SKM-1 treated with dmso at 0.1 percent for 144 hours (cell line): ENCODE results near the gene MYO1A.
"Not testable (repeated sequence)": the region's sequence is repeated elsewhere in the genome, so short reads cannot be mapped to it uniquely, and the experiment has no call there.

Experiments used
- DNase-seq: peaks from one replicate; lab custom pipeline; 2025; ENCODE audit not compliant: unreplicated experiment; lab: John Stamatoyannopoulos, UW

The MYO1A gene

DNA sequence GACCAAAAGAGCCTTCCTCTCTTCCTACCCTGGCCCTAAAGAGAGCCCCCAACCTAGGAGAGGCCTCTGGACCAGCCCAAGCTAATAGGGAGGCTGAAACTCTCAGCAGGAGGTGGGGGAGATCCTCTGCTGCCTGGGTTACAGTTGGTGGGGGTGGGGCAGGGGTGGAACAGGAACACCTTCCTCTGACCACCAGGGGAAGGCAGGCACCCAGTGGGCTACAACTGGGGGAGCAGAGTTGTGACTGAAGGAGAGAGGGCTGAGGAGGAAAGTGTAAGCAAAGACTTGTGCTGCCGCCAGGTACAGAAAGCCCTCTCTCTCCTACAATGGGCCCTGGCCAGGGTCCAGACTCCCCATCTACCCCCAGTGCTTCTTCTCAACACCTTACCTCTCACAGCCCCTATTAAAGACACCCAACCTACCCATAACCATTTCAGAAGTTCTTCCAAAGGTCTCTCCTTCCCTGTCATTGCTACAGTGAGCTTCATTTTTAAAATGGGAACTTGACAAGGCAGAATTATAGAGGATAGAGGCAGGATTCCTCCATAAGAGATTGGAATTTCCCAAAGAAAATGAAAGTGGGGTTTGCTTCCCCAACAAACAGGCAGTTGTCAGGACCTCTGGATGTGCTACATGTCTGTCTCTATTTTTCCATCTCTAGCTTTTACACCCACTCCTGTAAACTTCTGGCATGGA lies 1.4 kb downstream of the MYO1A start:
- no peak for DNase-seq

DNA sequence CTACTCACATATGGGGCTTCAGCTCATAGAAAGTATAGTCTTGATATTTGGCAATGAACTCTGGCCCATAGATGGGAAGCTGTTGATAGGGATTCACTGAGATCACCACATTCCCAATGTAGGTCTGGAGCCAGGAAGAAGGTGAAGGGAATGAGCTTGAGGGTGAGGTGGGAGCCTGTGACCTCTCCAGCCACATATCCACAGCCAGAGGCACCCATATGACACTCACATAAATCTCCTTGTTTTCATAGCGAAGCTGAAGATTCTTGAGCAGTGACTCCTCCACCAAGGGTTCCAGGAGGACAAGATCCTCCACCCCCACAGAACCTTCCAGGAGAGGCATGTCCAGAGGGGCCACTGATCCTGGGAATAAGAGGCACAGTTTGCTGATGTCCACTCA lies 1.9 kb downstream of the MYO1A start:
- no peak for DNase-seq

DNA sequence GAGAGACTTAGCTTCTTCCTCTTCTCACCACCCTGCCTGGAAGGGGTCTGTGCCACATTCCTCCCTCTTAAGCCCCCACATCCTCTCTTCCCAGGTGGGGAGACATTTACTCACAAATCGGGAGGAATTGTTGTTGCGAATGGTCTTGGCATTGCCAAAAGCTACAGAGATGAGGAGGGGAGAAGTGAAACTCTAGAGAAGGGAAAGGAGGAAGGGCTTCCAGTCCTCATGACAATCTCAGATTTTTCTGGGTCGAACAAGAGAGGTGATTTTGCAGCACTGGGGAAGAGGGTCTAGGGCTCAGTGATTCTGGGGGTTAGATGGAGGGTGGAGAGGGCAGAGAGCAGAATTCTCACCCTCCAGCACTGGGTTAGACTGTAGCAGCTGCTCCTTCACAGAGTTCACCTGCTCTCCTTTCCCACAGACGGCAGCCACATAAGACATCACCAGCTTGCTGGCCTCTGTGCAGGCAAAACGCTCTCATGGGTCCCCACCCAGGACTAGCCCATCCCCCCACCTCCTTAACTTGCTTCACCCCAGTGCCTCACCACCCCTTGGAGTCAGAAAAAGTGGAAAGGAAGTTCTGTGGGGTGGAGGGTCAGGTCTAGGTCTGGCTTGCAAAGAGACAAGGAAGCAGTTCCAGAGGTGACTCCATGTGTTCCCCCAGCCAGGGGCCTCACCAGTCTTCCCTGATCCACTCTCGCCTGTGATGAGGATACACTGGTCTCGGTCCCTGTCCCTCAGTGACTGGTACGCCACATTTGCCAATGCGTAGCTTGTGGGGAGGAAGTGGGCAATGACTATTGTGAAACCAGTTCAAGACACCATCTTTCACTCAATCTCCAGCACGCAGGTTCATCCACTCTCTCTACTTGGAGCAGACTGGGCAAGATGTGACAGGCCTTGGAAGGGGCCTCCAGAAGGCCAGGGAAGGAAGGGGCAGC lies 2.7 kb downstream of the MYO1A start:
- DNase-seq, result peak; percentile 56

DNA sequence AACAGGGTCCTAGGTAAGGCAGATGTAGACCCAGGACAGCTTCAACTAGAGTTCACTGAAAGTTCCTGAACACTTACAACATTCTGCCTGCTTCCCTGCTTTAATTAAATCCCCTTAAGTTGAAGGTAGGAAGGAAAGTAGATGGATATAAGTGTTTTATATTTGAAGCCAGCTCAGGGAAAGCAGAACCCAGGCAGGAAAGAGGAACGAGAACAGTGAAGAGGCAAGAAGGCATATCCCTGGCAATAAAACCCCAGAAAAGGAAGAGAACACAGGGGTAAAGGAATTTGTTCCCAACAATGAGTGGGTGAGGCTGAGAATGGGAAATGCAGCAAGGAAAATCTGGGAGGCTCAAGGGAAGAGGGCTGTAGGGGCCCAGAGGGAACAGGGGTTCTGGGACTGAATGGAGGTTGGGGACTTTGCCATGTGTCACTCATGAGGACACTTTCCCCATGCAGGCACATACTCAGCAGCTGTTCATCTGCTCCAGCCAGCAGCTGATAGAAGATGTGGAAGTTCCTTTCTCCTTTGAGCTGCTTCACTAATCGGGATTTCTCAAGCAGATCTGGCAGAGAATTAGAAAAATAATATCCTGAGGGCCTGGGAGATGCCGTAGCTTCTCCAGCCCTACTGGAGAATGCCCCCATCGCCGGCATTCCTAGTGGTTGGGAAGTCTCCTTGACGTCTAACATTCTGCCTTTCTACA lies 3.7 kb downstream of the MYO1A start:
- no peak for DNase-seq

DNA sequence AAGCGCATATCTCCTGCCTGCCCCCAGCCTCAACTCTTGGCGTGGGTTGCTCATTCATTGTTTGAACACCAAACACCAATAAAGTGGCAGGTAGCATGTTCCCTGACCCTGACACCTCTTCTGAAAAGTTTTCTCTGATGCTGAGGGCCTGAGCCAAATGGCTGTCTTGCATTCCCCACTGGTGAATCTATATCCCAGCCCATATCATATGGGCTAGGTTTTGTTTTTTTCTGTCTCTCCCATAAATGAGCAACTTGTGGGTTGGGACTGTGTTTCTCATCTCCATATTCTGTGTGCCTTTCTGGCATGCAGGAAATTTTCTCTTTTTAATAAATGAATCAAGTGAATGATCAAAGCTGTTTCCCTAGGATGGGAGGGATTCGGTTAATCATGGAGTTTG lies 5.0 kb downstream of the MYO1A start:
- no peak for DNase-seq

DNA sequence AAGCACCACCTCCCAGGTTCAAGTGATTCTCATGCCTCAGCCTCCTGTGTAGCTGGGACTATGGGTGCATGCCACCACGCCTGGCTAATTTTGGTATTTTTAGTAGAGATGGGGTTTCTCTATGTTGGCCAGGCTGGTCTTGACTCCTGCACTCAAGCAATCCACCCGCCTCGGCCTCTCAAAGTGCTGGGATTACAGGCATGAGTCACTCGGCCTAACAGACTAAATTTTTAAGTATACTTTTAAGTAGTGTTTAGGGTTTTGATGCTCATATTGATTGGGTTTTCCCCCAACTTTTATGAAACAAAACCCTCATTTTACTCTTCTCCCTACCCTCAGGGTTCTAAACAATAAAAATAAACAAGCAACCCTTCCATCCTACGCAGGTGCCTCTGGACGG lies 5.5 kb downstream of the MYO1A start:
- no peak for DNase-seq

DNA sequence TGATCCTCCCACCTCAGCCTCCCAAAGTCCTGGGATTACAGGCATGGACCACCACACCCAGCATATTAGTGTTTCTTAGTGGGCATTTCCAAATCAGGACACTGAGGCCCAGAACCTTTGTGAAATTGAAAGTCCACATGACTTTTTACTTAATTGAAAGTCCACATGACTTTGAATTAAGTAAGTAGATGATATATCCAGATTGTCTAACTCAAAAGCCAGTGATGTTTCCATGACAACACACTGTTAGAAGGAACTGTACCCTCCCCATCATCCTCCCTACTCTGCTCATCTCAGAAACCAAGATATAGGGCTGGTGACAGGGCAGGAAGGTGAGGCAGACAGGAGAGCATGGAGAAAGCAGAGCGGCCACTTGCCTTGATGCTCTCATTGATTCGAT lies 7.2 kb downstream of the MYO1A start:
- no peak for DNase-seq

DNA sequence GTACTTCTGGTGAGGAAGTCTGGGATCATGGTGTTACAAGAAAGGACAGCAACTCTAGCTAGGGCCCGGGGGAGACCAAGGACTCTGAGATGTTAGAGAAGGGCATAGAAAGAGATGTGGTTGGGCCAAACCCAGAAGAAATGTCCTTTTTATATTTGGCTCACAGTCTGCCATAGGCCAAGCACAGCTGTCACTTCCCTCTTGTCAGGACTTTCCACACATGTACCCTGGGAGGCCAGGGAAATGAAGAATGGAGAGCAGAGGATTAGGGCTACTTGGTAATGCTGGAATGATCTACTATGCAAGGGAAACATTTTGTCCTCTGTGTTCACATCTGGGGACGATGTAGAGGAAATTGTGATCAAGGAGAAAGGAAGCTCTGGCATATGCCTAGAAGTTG lies 9.2 kb downstream of the MYO1A start:
- no peak for DNase-seq

DNA sequence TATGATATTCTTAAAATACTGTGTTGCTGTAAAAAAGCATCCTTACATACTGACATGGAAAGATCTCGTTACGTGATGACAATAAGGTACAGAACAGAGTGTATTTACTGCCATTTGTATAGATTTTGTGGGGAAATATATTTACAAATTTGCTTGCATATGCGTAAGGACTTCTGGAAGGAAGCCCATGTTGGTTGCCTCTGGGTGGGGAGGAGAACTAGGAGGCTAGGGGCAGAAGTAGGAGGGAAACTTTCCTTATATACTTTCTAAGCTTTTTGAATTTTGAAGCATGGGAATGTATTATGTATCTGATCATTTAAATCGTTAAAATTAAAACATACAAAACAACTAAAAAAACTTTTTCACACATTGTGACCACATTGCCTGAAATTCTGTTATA lies 9.7 kb downstream of the MYO1A start:
- DNase-seq, result no peak

DNA sequence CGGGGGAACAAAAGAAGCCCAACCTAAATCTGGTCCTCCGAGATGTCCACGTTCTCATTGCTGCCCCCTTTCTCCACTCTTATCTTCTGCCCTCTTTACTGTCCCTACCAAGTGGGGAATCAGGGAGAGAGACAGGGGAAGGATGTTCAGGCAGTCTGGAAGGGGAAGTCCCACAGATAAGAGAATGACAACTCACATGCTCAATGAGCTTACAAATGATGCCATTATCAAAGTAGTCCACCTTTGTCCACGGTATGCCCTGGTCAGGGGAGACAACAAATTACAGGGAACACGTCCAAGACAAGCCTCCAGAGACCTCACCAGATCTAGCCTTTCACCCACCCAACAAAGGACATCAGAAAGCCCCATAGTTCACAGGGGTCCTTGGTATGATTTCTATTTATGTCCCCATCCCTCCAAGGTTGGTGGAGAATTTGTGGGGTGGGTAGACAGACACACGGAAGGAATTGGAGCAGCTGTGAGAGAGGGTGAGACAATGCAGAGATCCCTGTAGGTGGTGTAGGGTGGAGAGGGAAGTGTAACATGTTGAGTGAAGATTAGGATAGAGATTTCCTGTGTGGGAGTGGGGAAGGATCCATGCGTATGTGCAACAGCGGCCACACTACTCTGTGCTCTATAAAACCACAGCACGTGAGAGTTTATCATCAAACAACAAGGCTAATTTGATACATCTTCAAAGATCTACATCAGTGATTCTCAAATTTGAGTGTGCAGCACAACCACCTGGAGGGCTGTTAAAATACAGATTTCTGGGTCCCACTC lies 10.7 kb downstream of the MYO1A start:
- DNase-seq, result no peak

DNA sequence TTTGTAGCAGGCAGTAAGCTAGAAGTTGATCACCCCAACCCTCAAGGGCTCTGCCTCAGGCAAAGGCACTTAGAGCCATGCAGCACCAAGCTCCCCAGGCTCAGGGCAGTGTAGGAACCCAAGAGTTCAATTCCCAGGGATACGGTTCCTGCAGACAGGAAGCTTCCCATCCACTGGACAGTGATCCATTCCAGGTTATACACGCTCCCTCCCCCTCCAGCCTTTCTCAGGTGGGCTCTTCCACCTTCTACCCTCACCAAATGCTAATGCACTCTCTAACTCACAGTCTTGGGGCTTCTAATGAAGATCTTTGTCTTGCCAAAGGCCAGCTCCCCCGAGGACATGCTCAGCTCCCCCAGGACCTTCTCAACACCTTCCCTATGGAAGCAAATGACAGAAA lies 12.7 kb downstream of the MYO1A start:
- DNase-seq, result no peak

DNA sequence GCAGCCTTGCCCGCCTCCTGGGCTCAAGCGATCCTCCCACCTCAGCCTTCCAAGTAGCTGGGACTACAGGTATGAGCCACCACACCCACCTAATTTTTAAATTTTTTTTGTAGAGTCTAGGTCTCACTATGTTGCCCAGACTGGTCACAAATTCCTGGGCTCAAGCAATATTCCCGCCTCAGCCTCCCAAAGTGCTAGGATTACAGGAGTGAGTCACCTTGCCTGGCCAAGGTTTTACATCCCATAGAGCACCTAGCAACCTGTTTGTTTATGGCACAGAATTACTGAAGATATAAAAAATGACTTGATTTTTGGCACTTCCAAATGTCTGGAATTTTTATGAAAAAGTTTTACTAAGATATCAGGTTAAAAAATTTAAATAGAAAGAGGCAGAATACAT lies 16.5 kb downstream of the MYO1A start:
- no peak for DNase-seq

DNA sequence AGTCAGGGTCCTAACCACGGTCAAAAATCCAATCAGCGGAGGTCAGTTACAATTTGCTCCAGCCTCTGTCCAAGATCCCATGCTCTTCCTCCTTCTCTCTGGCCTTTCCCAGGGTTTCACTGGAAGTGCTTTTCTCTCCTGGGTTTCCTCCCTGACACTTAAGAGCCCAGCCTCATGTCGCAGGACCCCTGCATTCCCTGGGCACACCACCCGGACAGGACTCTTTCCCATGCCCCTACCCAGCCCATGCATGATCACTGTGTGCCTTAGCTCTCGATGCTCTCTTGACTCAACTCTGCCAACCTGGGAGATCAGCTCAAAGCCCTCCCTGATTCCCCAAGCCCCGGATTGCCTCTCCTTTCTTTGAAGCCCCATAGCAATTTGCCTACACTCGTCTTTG lies 18.1 kb downstream of the MYO1A start:
- DNase-seq, result no peak

DNA sequence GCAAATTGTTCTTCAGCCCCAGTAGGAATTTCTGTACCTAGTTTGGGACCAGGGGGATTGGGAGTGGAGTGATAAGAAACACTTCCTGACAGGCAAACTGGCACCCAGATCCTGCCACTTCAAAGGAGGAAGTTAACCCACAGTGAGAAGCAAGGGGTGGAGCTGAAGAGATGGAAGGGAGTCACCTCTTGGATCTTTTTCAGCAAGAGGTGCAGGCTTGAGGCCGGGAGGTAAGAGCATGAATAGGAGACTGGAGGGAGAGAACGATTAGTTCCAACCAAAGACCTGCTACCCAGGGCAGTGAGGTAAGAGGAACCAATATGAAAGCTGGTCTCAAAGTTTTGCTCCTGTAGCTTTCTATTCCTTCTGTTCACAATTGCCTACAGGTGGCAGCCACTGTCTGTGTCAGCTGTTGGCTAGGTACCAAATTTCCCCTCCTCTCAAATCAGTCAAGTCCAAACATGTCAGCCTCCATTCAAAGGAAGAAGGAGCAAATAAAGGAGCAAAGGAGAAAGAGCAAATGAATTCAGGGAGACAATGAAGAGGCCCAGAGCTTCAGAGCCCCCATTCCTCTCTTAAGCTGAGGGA lies 18.7 kb downstream of the MYO1A start:
- no peak for DNase-seq

DNA sequence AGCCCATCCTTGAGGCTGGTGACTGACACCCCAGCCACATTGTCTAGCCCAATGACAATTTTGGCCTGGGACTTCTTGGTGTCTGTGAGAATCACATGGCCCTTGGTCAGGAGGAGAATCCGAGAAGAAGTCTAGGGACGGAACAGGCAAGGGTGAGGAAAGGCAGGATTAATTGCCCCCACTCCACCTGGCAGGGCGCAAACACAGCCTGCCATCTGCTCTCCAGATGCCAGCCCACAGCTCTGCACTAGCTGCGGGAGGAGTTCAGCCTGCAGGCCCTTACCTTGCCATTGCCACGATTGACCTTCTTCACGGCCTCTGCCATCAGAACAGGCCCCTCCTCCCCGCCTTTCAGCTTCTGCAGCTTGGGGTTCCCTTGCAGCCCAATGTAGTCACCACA lies 20.5 kb downstream of the MYO1A start:
- no peak for DNase-seq

DNA sequence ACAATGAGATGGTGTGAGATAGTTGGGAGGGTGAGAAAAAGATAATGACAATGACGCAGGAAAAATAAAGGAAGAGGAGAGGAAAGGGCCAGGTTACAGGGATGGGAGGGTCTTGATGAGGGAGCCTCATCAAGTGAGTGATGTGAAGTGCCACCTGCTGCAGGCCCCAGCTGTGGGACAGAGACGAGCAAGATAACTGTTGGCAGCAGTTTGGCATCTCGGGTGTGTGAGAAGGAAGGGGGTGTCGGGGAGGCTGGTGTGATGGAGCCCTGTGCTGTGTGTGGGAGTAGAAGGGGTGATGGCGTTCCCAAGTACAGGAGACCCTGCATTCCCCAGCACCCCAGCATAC lies 22.1 kb downstream of the MYO1A start:
- no peak for DNase-seq

DNA sequence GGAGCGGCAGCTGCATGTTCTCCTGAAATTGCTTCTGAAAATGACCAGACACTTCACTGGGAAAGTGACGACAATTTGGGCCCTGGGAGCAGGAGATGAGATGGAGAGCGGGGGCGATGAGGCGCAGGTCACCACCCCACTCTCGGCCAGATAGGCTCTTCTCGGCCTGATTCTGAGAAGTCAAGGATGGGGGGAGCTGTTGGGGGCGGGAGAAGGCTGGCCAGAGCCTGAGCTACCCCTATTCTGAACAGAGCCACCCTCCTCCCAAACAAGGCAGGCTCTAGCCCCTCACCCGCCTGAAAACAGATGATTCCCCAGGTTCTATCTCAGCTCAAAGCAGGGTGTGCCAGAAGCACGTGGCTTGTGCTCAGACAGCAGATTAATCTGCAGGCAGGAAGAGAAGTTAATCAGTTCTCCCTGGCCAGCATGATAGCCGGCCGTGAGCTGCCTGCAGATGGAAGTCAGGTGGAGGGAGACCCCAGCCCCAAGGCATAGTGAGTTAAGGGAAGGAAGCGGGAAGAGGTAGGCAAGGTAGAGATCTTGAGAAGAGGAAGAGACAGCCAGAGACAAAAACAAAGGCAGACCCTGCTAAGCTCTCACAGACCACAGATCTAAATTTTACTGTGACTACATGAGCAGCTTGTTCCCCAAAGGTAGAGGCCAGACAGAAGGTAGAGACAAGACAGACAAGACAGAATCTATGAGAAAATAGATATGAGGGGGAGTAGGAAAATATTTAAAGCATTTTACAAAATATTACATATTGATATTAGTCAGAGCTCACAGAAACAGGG lies 22.7 kb downstream of the MYO1A start:
- no peak for DNase-seq

DNA sequence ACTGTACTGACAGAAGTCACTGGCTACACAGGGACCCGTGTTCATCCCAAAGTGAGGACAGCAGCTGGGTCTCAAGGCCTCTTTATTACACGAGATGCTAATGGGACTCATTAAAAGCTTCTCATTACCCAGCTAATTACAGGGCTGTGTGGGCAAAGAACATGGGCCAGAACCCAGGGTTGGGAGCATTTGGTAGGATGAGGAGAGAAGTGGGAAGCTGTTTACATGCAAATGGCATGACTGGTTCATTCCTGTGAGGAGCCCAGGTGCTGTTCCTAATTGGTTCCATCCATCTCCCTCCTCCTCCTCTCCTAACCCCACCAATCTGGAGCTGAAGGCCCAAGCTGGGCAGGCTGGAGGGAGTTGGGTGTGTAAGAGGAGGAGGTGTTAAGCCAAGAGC lies 24.7 kb downstream of the MYO1A start:
- DNase-seq, result no peak

DNA sequence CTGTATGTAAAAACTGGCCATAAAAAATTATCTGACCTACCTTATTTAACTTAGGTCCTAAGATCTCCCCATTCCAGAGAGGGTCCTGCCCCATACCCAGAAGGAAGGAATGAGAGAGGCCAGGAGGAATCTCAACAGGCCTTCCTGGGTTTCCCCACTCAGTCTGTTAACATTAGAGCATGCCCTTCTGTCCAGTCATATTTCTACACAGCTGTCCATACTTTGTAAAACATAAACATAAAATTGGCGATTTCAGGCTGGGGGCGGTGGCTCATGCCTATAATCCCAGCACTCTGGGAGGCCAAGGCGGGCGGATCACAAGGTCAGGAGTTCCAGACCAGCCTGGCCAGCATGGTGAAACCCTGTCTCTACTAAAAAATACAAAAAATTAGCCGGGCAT lies 27.6 kb downstream of the MYO1A start:
- not testable (repeated sequence) for DNase-seq
